Lung (tissue), 13 donors: ENCODE results near the gene PSD. TPM values are rescaled to one million over a fixed set of nuclear protein-coding genes. Genes with fewer than 3 reads are reported as not detected.

Source experiments
- ATAC-seq: fragments of 200-7000 bp; cut with Tn5 transposase; one replicate; pipeline ENCODE4 v1.9.1; 2020; ENCODE audit warnings: moderate number of reproducible peaks; ENCODE audit not compliant: insufficient read depth, low FRiP score
- DNase-seq, 3 donors: peaks; one replicate each; pipeline ENCODE4 v3.0.0-alpha.2; 2013 to 2017
- H3K27ac ChIP-seq, 2 donors: one replicate each; pipeline ENCODE4 v1.5.1; 2013; ENCODE audit warnings: mild to moderate bottlenecking in 2 of 2, moderate library complexity in 2 of 2, control low read depth in 1 of 2, inconsistent platforms in 1 of 2, low read depth in 1 of 2, low read length in 1 of 2
- H3K27me3 ChIP-seq, 3 donors: one replicate each; pipeline ENCODE4 v1.5.1; 2013; ENCODE audit warnings: low read length in 2 of 3; ENCODE audit not compliant: control insufficient read depth in 3 of 3, insufficient read depth in 3 of 3
- H3K36me3 ChIP-seq, 4 donors: one replicate each; pipeline ENCODE4 v1.5.1; 2013; ENCODE audit warnings: low read length in 4 of 4, mild to moderate bottlenecking in 1 of 4, moderate library complexity in 1 of 4; ENCODE audit not compliant: control insufficient read depth in 4 of 4, insufficient read depth in 4 of 4
- H3K4me1 ChIP-seq, 5 donors: one replicate each; pipeline ENCODE4 v1.5.1; 2013; ENCODE audit warnings: low read length in 5 of 5, mild to moderate bottlenecking in 2 of 5, moderate library complexity in 1 of 5; ENCODE audit not compliant: control insufficient read depth in 5 of 5, insufficient read depth in 5 of 5
- H3K4me3 ChIP-seq: one replicate; pipeline ENCODE4 v1.5.1; 2013; ENCODE audit warnings: mild to moderate bottlenecking, control low read depth, moderate library complexity
- H3K9ac ChIP-seq, 2 donors: one replicate each; pipeline ENCODE4 v1.5.1; 2013; ENCODE audit warnings: low read length in 2 of 2, control low read depth in 1 of 2; ENCODE audit not compliant: insufficient read depth in 1 of 2
- H3K9me3 ChIP-seq, 4 donors: one replicate each; pipeline ENCODE4 v1.5.1; 2013; ENCODE audit warnings: low read length in 3 of 4, mild to moderate bottlenecking in 1 of 4, moderate library complexity in 1 of 4; ENCODE audit not compliant: control insufficient read depth in 4 of 4, insufficient read depth in 3 of 4
- CTCF ChIP-seq: IDR thresholded peaks from 2 replicates; pipeline ENCODE4 v1.5.1; 2012; ENCODE audit warnings: mild to moderate bottlenecking; ENCODE audit errors: control extremely low read depth, extremely low read depth
- WGBS, 2 donors: extraction: QIAGEN DNeasy Blood & Tissue Kit; methylation state at CpG; one replicate each; pipeline ENCODE4 v1.1.7; 2013; 5-methylcytosine and 5-hydroxymethylcytosine counted together
- polyA plus RNA-seq, 2 donors: library from polyadenylated mRNA; stranded (reverse); fragments of 200-250 nt; gene quantifications; one replicate each; pipeline ENCODE4 v1.2.1, GENCODE V29; 2013
- small RNA-seq: library from RNA; depleted of rRNA; stranded (forward); fragments of <200 nt; gene quantifications from one replicate; pipeline ENCODE3, GENCODE V24; 2014; ENCODE audit warnings: low replicate concordance
- total RNA-seq, 2 donors: library from RNA; depleted of rRNA in 1 of 2; stranded (reverse); fragments of >200 nt in 1 of 2; gene quantifications; one replicate each; pipeline ENCODE4 v1.2.1, GENCODE V29; 2014 to 2021
- donor health status: control.
- donor health status: control.
- donor health status: Bipolar disorder and iron deficiency.
- donor health status: healthy.
- donor health status: DM: yes; HTN: yes; CAD: no.

Gene PSD
- total and polyA plus RNA-seq, 4 donors: 1.1 to 5.3 (median 3.2) TPM

- no peak for TF ChIP-seq CTCF
- DNase-seq: no peak
- 89 to 96% methylated on average over 1 of the region's 1 CpG for WGBS, 2 donors
Measured at GRCh38 chr10:102367441-102367840, 51.1 kb downstream of the PSD start.

GRCh38 chr10:102358712-102359382 lies 59.7 kb downstream of the PSD start:
- no peak for TF ChIP-seq CTCF
- DNase-seq (no peak), ATAC-seq (no peak)
- Histone ChIP-seq H3K9me3 (no peaks in the 10 kb centered on the region), H3K27me3 (no peaks in the 10 kb centered on the region), H3K9ac (no peak overlapping the region), H3K36me3 (peaks cover 45 to 74% (median 64%) of the 10 kb centered on the region in 4 donors), H3K4me3 (no peak overlapping the region), H3K4me1 (no peaks in the 10 kb centered on the region), H3K27ac (no peak overlapping the region)
- WGBS, 2 donors: 94 to 96% methylated on average over 4 of the region's 4 CpGs

More at GRCh38 chr10:102367441-102367840, 51.1 kb downstream of the PSD start:
- H3K9ac ChIP-seq: no peak overlapping the region
- H3K27ac ChIP-seq: no peak overlapping the region
- no peak overlapping the region for H3K4me3 ChIP-seq
- peaks cover 0 to 6% (median 3%) of the 10 kb centered on the region in 4 donors for H3K9me3 ChIP-seq
- no peaks in the 10 kb centered on the region for H3K27me3 ChIP-seq
- no peak for ATAC-seq
- no peaks in the 10 kb centered on the region for H3K4me1 ChIP-seq
- H3K36me3 ChIP-seq: peaks cover 58 to 70% (median 62%) of the 10 kb centered on the region in 4 donors

- no peaks in the 10 kb centered on the region for H3K4me1 ChIP-seq
- no peak overlapping the region for H3K9ac ChIP-seq
- H3K4me3 ChIP-seq: no peak overlapping the region
- no peaks in the 10 kb centered on the region for H3K27me3 ChIP-seq
- no peak for TF ChIP-seq CTCF
- DNase-seq (no peak), ATAC-seq (no peak)
- WGBS, 2 donors: 94 to 95% methylated on average over 3 of the region's 3 CpGs
- peaks cover 38 to 64% (median 48%) of the 10 kb centered on the region in 4 donors for H3K36me3 ChIP-seq
- H3K27ac ChIP-seq: no peak overlapping the region
- H3K9me3 ChIP-seq: no peaks in the 10 kb centered on the region
Measured at GRCh38 chr10:102354451-102354850, 64.1 kb downstream of the PSD start.

Small RNA genes lying within 50 kb of the gene (small RNA-seq; reads per million reads assigned to genes)
- gene MIR146B: 1,718 reads per million, percentile 99 among the genes with 10 or more reads in this experiment

Other genes with a start within 250 kb of the PSD start
- 1 to 10 TPM in 1 of 2 donors, under 1 TPM in 1; 0.54 to 1.4 TPM for gene ELOVL3, start 192.5 kb downstream of the PSD start, total RNA-seq
- gene ELOVL3, start 192.5 kb downstream of the PSD start, polyA plus RNA-seq: 1 to 10 TPM in 1 of 2 donors, under 1 TPM in 1; 0.93 to 1.3 TPM
- gene PITX3, start 177.3 kb downstream of the PSD start, total RNA-seq: not detected
- gene PITX3, start 177.3 kb downstream of the PSD start, polyA plus RNA-seq: under 1 TPM in 1 of 2 donors, not detected in 1; 0.03 TPM
- 10 to 100 TPM; 34.0 to 48.5 TPM for gene GBF1, start 173.3 kb downstream of the PSD start, total RNA-seq
- 10 to 100 TPM; 11.6 to 16.7 TPM for gene GBF1, start 173.3 kb downstream of the PSD start, polyA plus RNA-seq
- 10 to 100 TPM; 48.2 to 52.8 TPM for gene NFKB2, start 23.1 kb downstream of the PSD start, total RNA-seq
- 100 to 1,000 TPM in 1 of 2 donors, 10 to 100 TPM in 1; 34.6 to 114 TPM for gene NFKB2, start 23.1 kb downstream of the PSD start, polyA plus RNA-seq
- 10 to 100 TPM in 1 of 2 donors, 1 to 10 TPM in 1; 9.4 to 23.6 TPM for gene FBXL15, start 2.1 kb upstream of the PSD start, total RNA-seq
- 10 to 100 TPM; 13.7 to 40.4 TPM for gene FBXL15, start 2.1 kb upstream of the PSD start, polyA plus RNA-seq
- gene CUEDC2, start 13.8 kb upstream of the PSD start, total RNA-seq: 10 to 100 TPM; 33.4 to 46.0 TPM
- 10 to 100 TPM; 42.1 to 63.8 TPM for gene CUEDC2, start 13.8 kb upstream of the PSD start, polyA plus RNA-seq
- gene C10orf95, start 32.8 kb upstream of the PSD start, total RNA-seq: 10 to 100 TPM in 1 of 2 donors, 1 to 10 TPM in 1; 6.0 to 20.4 TPM
- 1 to 10 TPM; 3.9 to 6.4 TPM for gene C10orf95, start 32.8 kb upstream of the PSD start, polyA plus RNA-seq
- gene ACTR1A, start 83.9 kb upstream of the PSD start, total RNA-seq: 10 to 100 TPM; 88.9 to 96.0 TPM
- gene ACTR1A, start 83.9 kb upstream of the PSD start, polyA plus RNA-seq: 10 to 100 TPM; 72.0 to 79.7 TPM
- 10 to 100 TPM; 14.0 to 14.8 TPM for gene SUFU, start 85.2 kb upstream of the PSD start, total RNA-seq
- 1 to 10 TPM; 3.5 to 5.6 TPM for gene SUFU, start 85.2 kb upstream of the PSD start, polyA plus RNA-seq
- gene TRIM8, start 225.7 kb upstream of the PSD start, total RNA-seq: 100 to 1,000 TPM; 136 to 173 TPM
- 100 to 1,000 TPM in 1 of 2 donors, 10 to 100 TPM in 1; 81.5 to 104 TPM for gene TRIM8, start 225.7 kb upstream of the PSD start, polyA plus RNA-seq